Spleen (tissue), 11 donors: ENCODE results near the gene DHRS7C. TPM values are rescaled to one million over a fixed set of nuclear protein-coding genes. Genes with fewer than 3 reads are reported as not detected.

Source experiments
- DNase-seq: peaks from one replicate; pipeline ENCODE4 v3.0.0-alpha.2; 2020
- H3K27ac ChIP-seq, 8 donors: fragments of 200-600 bp; sonication (generic) in 7 of 8; 1 replicate in 4 of 8; 2 replicates in 4 of 8; pipeline versions ENCODE4 v1.5.0 to v1.8.0; 2016 to 2021; ENCODE audit warnings: inconsistent platforms in 4 of 8, mild to moderate bottlenecking in 4 of 8, moderate library complexity in 1 of 8
- H3K27me3 ChIP-seq, 7 donors: fragments of 200-600 bp; sonication (generic) in 6 of 7; replicated peaks in 1 of 7; 1 replicate in 4 of 7; 2 replicates in 3 of 7; pipeline versions ENCODE4 v1.5.0 to v1.8.0; 2016 to 2021; ENCODE audit warnings: inconsistent platforms in 3 of 7, mild to moderate bottlenecking in 1 of 7
- H3K36me3 ChIP-seq, 6 donors: fragments of 200-600 bp; sonication (generic) in 5 of 6; 1 replicate in 4 of 6; 2 replicates in 2 of 6; pipeline versions ENCODE4 v1.5.0 to v1.8.0; 2016 to 2021; ENCODE audit warnings: inconsistent platforms in 2 of 6
- H3K4me1 ChIP-seq, 6 donors: fragments of 200-600 bp; sonication (generic) in 5 of 6; 1 replicate in 3 of 6; 2 replicates in 3 of 6; pipeline versions ENCODE4 v1.5.0 to v1.8.0; 2016 to 2021; ENCODE audit warnings: inconsistent platforms in 3 of 6
- H3K4me3 ChIP-seq, 8 donors: fragments of 200-600 bp; sonication (generic) in 7 of 8; 1 replicate in 4 of 8; 2 replicates in 4 of 8; pipeline versions ENCODE4 v1.5.0 to v1.8.0; 2016 to 2021; ENCODE audit warnings: inconsistent platforms in 4 of 8, mild to moderate bottlenecking in 4 of 8, moderate library complexity in 2 of 8
- H3K9me3 ChIP-seq, 8 donors: fragments of 200-600 bp; sonication (generic) in 7 of 8; 1 replicate in 4 of 8; 2 replicates in 4 of 8; pipeline versions ENCODE4 v1.5.0 to v1.8.0; 2016 to 2021; ENCODE audit warnings: inconsistent platforms in 4 of 8
- CTCF ChIP-seq, 11 experiments: fragments of 200-600 bp in 7 of 11; fragments of 450-650 bp in 4 of 11; sonication (generic) in 4 of 11; IDR thresholded peaks in 8 of 11; conservative IDR thresholded peaks in 3 of 11; 1 replicate in 7 of 11; 2 replicates in 4 of 11; pipeline versions ENCODE4 v1.4.0 to v1.8.0; 2016 to 2021; ENCODE audit warnings: antibody characterized with exemption in 11 of 11, inconsistent platforms in 4 of 11, mild to moderate bottlenecking in 1 of 11
- POLR2A ChIP-seq, 3 donors: fragments of 450-650 bp; IDR thresholded peaks; one replicate each; pipeline ENCODE4 v1.5.1; 2017; ENCODE audit warnings: antibody characterized with exemption in 3 of 3, mild to moderate bottlenecking in 1 of 3
- POLR2AphosphoS5 ChIP-seq, 3 donors: sonication (generic); formaldehyde crosslinking; IDR thresholded peaks; one replicate each; pipeline ENCODE4 v1.5.1; 2017; ENCODE audit warnings: antibody characterized with exemption in 3 of 3
- WGBS, 5 donors: extraction: QIAGEN DNeasy Blood & Tissue Kit in 3 of 5; methylation state at CpG; one replicate each; pipeline versions ENCODE4 v1.1.5 to v1.1.7; 2013 to 2018; 5-methylcytosine and 5-hydroxymethylcytosine counted together
- intact Hi-C: fragments of 100-400 bp; cut with DNase I; formaldehyde crosslinking; loops from one replicate; pipeline ENCODE4 v1.15.0; 2023; ENCODE audit warnings: low total_unique reads
- polyA plus RNA-seq, 3 donors: library from polyadenylated mRNA; stranded (reverse); fragments of 200-250 nt; gene quantifications; one replicate each; pipeline ENCODE4 v1.2.1, GENCODE V29; 2013
- total RNA-seq, 7 donors: library from RNA; depleted of rRNA in 3 of 7; stranded (reverse); fragments of >200 nt in 3 of 7; fragmentation: NEBNext Ultra II Directional in 4 of 7; extraction: Animal tissue kit (Norgen Biotek cat#: 25700) in 4 of 7; gene quantifications; one replicate each; pipeline versions ENCODE4 v1.1.0 to v1.2.1, GENCODE V29; 2016 to 2021
- donor health status: healthy with polysubstance abuse.
- donor health status: DM: no; HTN: no; CAD: no; lungs with moderate emphysema.
- donor health status: DM: no; HTN: no; CAD: no.
- donor health status: Bipolar disorder and iron deficiency.
- donor health status: healthy.
- donor health status: DM: no; HTN: no; CAD: no.
- donor health status: DM: yes; HTN: yes; CAD: no.

The DHRS7C gene
- total and polyA plus RNA-seq, 10 donors: 0.09 TPM; not detected in 9

GRCh38 chr17:9768381-9768934 lies 22.9 kb downstream of the DHRS7C start:
- H3K9me3 ChIP-seq: no peaks in the 10 kb centered on the region
- 22 to 43% (median 31%) methylated on average over 5 of the region's 5 CpGs for WGBS, 5 donors
- intact Hi-C loops: no loop called here
- H3K27ac ChIP-seq: no peak overlapping the region
- peaks cover 0 to 31% (median 6%) of the 10 kb centered on the region in 7 donors for H3K27me3 ChIP-seq
- TF ChIP-seq POLR2A (IDR thresholded peaks at IDR 0.05): no peak
- peak in 10 of 11 experiments; percentile 20 to 71 (median 52) for TF ChIP-seq CTCF (IDR thresholded peaks at IDR 0.05 in 8 of 11, conservative IDR thresholded peaks at IDR 0.05 in 3 of 11)
- peaks cover 0 to 3% (median 0%) of the 10 kb centered on the region in 6 donors for H3K4me1 ChIP-seq
- DNase-seq: no peak
- no peaks in the 10 kb centered on the region for H3K36me3 ChIP-seq
- H3K4me3 ChIP-seq: no peak overlapping the region

GRCh38 chr17:9767432-9767991 lies 23.9 kb downstream of the DHRS7C start:
- DNase-seq: no peak
- Histone ChIP-seq H3K4me1 (peaks cover 0 to 3% (median 0%) of the 10 kb centered on the region in 6 donors), H3K36me3 (no peaks in the 10 kb centered on the region), H3K9me3 (no peaks in the 10 kb centered on the region), H3K4me3 (no peak overlapping the region), H3K27ac (no peak overlapping the region), H3K27me3 (peaks cover 0 to 22% (median 6%) of the 10 kb centered on the region in 7 donors)
- intact Hi-C loops: no loop called here
- TF ChIP-seq POLR2AphosphoS5 (IDR thresholded peaks at IDR 0.05) (no peak), POLR2A (IDR thresholded peaks at IDR 0.05) (no peak), CTCF (IDR thresholded peaks at IDR 0.05 in 8 of 11, conservative IDR thresholded peaks at IDR 0.05 in 3 of 11) (no peak)
- 70 to 91% (median 81%) methylated on average over 4 to 7 of the region's 7 CpGs for WGBS, 5 donors

GRCh38 chr17:9766970-9767369 lies 24.4 kb downstream of the DHRS7C start:
- H3K27ac ChIP-seq: no peak overlapping the region
- no peak for DNase-seq
- intact Hi-C loops: no loop called here

More at GRCh38 chr17:9766970-9767369, 24.4 kb downstream of the DHRS7C start:
- H3K4me3 ChIP-seq: no peak overlapping the region
- no peaks in the 10 kb centered on the region for H3K9me3 ChIP-seq
- TF ChIP-seq POLR2AphosphoS5 (IDR thresholded peaks at IDR 0.05) (no peak), POLR2A (IDR thresholded peaks at IDR 0.05) (no peak), CTCF (IDR thresholded peaks at IDR 0.05 in 8 of 11, conservative IDR thresholded peaks at IDR 0.05 in 3 of 11) (no peak)
- peaks cover 0 to 21% (median 3%) of the 10 kb centered on the region in 7 donors for H3K27me3 ChIP-seq
- H3K36me3 ChIP-seq: no peaks in the 10 kb centered on the region
- WGBS, 5 donors: 59 to 72% (median 68%) methylated on average over 5 of the region's 5 CpGs
- peaks cover 0 to 3% (median 0%) of the 10 kb centered on the region in 6 donors for H3K4me1 ChIP-seq
